ENCODE results near the gene FAM193B.

FAM193B gene

DNA sequence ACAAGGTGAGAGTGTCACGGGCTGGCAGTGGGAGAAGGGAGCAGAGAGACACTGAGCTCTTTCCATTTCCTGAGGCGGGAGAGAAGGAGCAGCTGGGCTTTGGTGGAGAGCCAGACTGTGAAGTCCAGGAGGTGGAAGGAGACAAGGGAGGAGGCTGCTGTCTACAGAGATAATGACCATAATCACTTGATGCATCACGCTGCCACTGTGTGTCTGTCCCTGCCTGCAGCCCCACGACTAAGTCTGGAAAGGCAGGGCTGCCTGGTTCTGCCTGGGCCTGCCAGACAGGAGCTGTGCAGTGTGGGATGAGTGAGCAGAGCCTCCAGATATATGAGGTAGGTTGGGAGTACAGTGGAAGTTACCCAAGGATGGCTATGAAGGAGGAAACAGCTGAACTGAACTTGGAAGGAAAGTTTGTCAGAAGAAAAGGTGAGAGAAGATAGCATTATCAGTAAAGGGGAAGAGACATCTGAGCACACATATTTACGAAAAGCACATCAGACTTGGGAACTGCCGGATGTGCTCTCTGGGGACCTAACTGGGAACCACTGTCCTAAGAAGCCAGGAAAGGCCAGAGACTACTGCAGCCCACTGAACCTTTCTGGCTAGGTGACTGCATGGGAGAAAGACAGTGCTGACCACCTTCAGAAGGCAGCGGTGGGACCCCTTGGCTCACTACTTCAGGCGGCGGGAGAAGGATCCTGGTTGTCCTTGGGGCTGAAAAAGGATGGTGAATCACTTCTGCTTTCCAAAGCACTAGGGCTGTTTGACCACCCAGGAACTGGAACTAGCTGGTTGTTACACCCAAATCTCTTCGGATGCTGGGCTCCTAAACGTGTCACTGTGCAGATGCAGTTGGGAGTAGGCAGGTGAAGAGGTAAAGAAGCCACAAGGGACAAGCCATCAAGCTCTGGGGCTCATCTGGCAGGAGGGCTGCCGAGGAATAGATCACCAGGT is 24.8 kb downstream of the FAM193B start:
- Histone ChIP-seq H3K4me1 (ENCODE audit: low read length) (no peaks in the 10 kb centered on the region), H3K36me3 (replicated peaks; ENCODE audit: low read depth, low read length) (peaks cover 43% of the 10 kb centered on the region), H3K79me2 (ENCODE audit: low read length) (no peaks in the 10 kb centered on the region), H3K4me3 (ENCODE audit: low read length) (no peak overlapping the region), H4K20me1 (ENCODE audit: insufficient read depth, low read length) (no peaks in the 10 kb centered on the region), H3K9me3 (ENCODE audit: insufficient read depth, low read length) (no peaks in the 10 kb centered on the region), H3K9ac (ENCODE audit: low read length) (no peak overlapping the region), H2AFZ (ENCODE audit: low read depth, low read length) (no peak overlapping the region), H3K4me2 (ENCODE audit: low read length) (no peak overlapping the region), H3K27me3 (ENCODE audit: low read depth, low read length) (no peaks in the 10 kb centered on the region), H3K27ac (ENCODE audit: low read length) (no peak overlapping the region)
- TF ChIP-seq, protein P1, sequence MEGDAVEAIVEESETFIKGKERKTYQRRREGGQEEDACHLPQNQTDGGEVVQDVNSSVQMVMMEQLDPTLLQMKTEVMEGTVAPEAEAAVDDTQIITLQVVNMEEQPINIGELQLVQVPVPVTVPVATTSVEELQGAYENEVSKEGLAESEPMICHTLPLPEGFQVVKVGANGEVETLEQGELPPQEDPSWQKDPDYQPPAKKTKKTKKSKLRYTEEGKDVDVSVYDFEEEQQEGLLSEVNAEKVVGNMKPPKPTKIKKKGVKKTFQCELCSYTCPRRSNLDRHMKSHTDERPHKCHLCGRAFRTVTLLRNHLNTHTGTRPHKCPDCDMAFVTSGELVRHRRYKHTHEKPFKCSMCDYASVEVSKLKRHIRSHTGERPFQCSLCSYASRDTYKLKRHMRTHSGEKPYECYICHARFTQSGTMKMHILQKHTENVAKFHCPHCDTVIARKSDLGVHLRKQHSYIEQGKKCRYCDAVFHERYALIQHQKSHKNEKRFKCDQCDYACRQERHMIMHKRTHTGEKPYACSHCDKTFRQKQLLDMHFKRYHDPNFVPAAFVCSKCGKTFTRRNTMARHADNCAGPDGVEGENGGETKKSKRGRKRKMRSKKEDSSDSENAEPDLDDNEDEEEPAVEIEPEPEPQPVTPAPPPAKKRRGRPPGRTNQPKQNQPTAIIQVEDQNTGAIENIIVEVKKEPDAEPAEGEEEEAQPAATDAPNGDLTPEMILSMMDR (IDR thresholded peaks at IDR 0.05; ENCODE audit: low read depth, low read length), result no peak
- no peak for TF ChIP-seq EZH2phosphoT487 (IDR thresholded peaks at IDR 0.05; ENCODE audit: low read depth)

DNA sequence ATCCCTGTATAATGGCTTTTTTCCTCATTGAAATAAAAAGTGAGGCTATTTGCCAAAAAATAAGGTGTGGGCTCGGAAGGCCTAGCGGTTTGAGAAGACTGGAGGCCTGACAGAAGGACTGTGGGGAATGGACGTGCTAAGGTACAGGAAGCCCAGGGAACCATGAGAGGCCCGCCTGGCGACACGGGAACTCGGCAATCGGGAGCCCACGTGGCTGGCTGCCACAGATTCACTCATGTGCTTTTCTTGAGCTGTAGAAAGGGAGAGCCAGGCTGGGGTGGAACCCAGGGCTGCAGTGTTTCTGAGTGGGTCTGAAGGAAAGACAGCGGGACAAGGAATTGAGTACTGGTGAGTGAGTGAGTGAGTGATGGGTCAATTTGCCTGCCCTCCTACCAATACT is 25.7 kb downstream of the FAM193B start:
- TF ChIP-seq, protein P1 (IDR thresholded peaks at IDR 0.05; ENCODE audit: low read depth, low read length), result no peak
- no peak for TF ChIP-seq EZH2phosphoT487 (IDR thresholded peaks at IDR 0.05; ENCODE audit: low read depth)

DNA sequence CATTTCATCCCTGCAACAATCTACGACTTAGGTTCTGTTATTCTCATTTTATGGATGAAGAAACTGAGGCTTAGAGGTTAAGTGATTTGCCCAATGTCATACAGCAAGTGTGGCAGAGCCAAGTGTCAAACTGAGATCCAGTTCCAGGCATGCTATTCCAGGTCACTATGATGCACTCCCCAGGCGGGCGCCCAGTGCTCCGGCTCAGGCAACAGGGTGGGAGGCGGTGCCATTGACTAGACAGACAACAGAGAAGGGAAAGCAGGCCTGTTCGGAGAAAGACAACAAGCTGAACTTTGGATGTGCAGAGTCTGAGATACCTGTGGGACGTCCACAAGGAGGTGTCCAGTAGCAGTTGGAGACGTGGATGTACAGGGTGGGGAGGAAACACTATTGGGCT is 26.8 kb downstream of the FAM193B start:
- Histone ChIP-seq H3K27me3 (ENCODE audit: low read depth, low read length) (no peaks in the 10 kb centered on the region), H3K4me1 (ENCODE audit: low read length) (no peaks in the 10 kb centered on the region), H3K79me2 (ENCODE audit: low read length) (no peaks in the 10 kb centered on the region), H3K36me3 (replicated peaks; ENCODE audit: low read depth, low read length) (peaks cover 42% of the 10 kb centered on the region), H3K4me3 (ENCODE audit: low read length) (no peak overlapping the region), H3K9ac (ENCODE audit: low read length) (no peak overlapping the region), H3K4me2 (ENCODE audit: low read length) (no peak overlapping the region), H4K20me1 (ENCODE audit: insufficient read depth, low read length) (no peaks in the 10 kb centered on the region), H3K9me3 (ENCODE audit: insufficient read depth, low read length) (no peaks in the 10 kb centered on the region), H2AFZ (ENCODE audit: low read depth, low read length) (no peak overlapping the region), H3K27ac (ENCODE audit: low read length) (no peak overlapping the region)
- TF ChIP-seq, protein P1 (IDR thresholded peaks at IDR 0.05; ENCODE audit: low read depth, low read length), result no peak
- TF ChIP-seq EZH2phosphoT487 (IDR thresholded peaks at IDR 0.05; ENCODE audit: low read depth), result no peak

More for the DNA sequence above, 25.7 kb downstream of the FAM193B start:
- Histone ChIP-seq H3K27me3 (ENCODE audit: low read depth, low read length) (no peaks in the 10 kb centered on the region), H3K4me2 (ENCODE audit: low read length) (no peak overlapping the region), H2AFZ (ENCODE audit: low read depth, low read length) (no peak overlapping the region), H4K20me1 (ENCODE audit: insufficient read depth, low read length) (no peaks in the 10 kb centered on the region), H3K36me3 (replicated peaks; ENCODE audit: low read depth, low read length) (peaks cover 43% of the 10 kb centered on the region), H3K27ac (ENCODE audit: low read length) (no peak overlapping the region), H3K4me3 (ENCODE audit: low read length) (no peak overlapping the region), H3K9me3 (ENCODE audit: insufficient read depth, low read length) (no peaks in the 10 kb centered on the region), H3K4me1 (ENCODE audit: low read length) (no peaks in the 10 kb centered on the region), H3K79me2 (ENCODE audit: low read length) (no peaks in the 10 kb centered on the region), H3K9ac (ENCODE audit: low read length) (no peak overlapping the region)

DNA sequence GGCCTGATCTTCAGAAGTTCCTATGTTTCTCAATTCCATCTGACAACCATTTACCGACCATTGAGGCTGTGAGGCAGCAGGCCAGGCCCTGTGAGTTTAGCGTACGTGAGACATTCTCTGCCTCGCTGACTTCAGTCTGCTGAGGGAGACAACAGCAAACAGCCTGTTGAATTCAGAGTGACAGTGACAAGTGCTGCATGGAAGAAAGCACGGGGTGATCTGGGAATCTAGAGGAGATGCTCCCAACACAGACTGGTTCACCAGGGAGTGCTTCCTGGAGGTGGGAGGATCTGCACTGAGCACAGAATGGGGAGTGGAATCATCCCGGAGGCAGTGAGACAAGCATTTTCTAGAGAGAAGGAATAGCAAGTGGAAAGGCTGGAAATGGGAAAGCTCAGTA is 27.6 kb downstream of the FAM193B start:
- no peak overlapping the region for H3K4me3 ChIP-seq (ENCODE audit: low read length)
- no peak overlapping the region for H3K4me2 ChIP-seq (ENCODE audit: low read length)
- no peak overlapping the region for H3K27ac ChIP-seq (ENCODE audit: low read length)
- TF ChIP-seq EZH2phosphoT487 (IDR thresholded peaks at IDR 0.05; ENCODE audit: low read depth), result no peak
- TF ChIP-seq, protein P1 (IDR thresholded peaks at IDR 0.05; ENCODE audit: low read depth, low read length), result no peak
- no peak overlapping the region for H2AFZ ChIP-seq (ENCODE audit: low read depth, low read length)
- H4K20me1 ChIP-seq (ENCODE audit: insufficient read depth, low read length), result no peaks in the 10 kb centered on the region
- H3K9ac ChIP-seq (ENCODE audit: low read length), result no peak overlapping the region
- no peaks in the 10 kb centered on the region for H3K27me3 ChIP-seq (ENCODE audit: low read depth, low read length)
- no peaks in the 10 kb centered on the region for H3K9me3 ChIP-seq (ENCODE audit: insufficient read depth, low read length)
- H3K79me2 ChIP-seq (ENCODE audit: low read length), result no peaks in the 10 kb centered on the region
- peaks cover 42% of the 10 kb centered on the region for H3K36me3 ChIP-seq (replicated peaks; ENCODE audit: low read depth, low read length)
- H3K4me1 ChIP-seq (ENCODE audit: low read length), result no peaks in the 10 kb centered on the region
